ENCODE results near the gene CDC40.
"Not testable (repeated sequence)": the region's sequence is repeated elsewhere in the genome, so short reads cannot be mapped to it uniquely, and the experiment has no call there.

Gene CDC40

GRCh38 chr6:110271732-110272022, 91.5 kb downstream of the CDC40 start:
- DNase-seq (ENCODE audit: low spot score): no peak

- DNase-seq (ENCODE audit: low spot score): not testable (repeated sequence)
Measured at GRCh38 chr6:110272781-110273180, 92.6 kb downstream of the CDC40 start.

GRCh38 chr6:110277100-110277665, 97.0 kb downstream of the CDC40 start:
- DNase-seq (ENCODE audit: low spot score): no peak

Measured in germinal center (tissue), 1 donor.